Upper lobe of right lung (tissue), 1 donor: ENCODE measurements around the gene NHLH2. TPM values are rescaled to one million over a fixed set of nuclear protein-coding genes. Genes with fewer than 3 reads are reported as not detected.

Experiments used
- ATAC-seq: fragments of 200-7000 bp; cut with Tn5 transposase; one replicate; pipeline ENCODE4 v1.9.1; 2020; ENCODE audit warnings: mild to moderate bottlenecking, moderate library complexity
- DNase-seq: peaks from one replicate; pipeline ENCODE4 v3.0.0-alpha.2; 2020
- H3K27ac ChIP-seq: fragments of 200-600 bp; one replicate; pipeline ENCODE4 v1.8.0; 2022
- H3K27me3 ChIP-seq: fragments of 200-600 bp; one replicate; pipeline ENCODE4 v1.8.0; 2022; ENCODE audit warnings: mild to moderate bottlenecking
- H3K36me3 ChIP-seq: fragments of 200-600 bp; one replicate; pipeline ENCODE4 v1.8.0; 2022
- H3K4me1 ChIP-seq: fragments of 200-600 bp; one replicate; pipeline ENCODE4 v1.8.0; 2022
- H3K4me3 ChIP-seq: fragments of 200-600 bp; one replicate; pipeline ENCODE4 v1.8.0; 2022; ENCODE audit warnings: mild to moderate bottlenecking
- H3K9me3 ChIP-seq: fragments of 200-600 bp; one replicate; pipeline ENCODE4 v1.8.0; 2022
- CTCF ChIP-seq: fragments of 200-600 bp; IDR thresholded peaks from one replicate; pipeline ENCODE4 v1.8.0; 2022; ENCODE audit warnings: antibody characterized with exemption
- intact Hi-C: fragments of 100-400 bp; cut with DNase I; formaldehyde crosslinking; loops from one replicate; pipeline ENCODE4 v1.11.0; 2022
- total RNA-seq: library from RNA; stranded (reverse); fragmentation: NEBNext Ultra II Directional; extraction: Animal tissue kit (Norgen Biotek cat#: 25700); gene quantifications from one replicate; pipeline ENCODE4 v1.2.1, GENCODE V29; 2021
- donor health status: DM: no; HTN: yes; CAD: no; lungs with severe emphysema.

NHLH2 gene
- total RNA-seq, 1 donor from 2014 or later: 0.32 TPM

- DNase-seq: peak; percentile 71
- peak overlapping the region; percentile 50 for H3K4me3 ChIP-seq
- H3K27me3 ChIP-seq: peaks cover 21% of the 10 kb centered on the region
- H3K4me1 ChIP-seq: peaks cover 15% of the 10 kb centered on the region
- no peak for TF ChIP-seq CTCF
- intact Hi-C loops: no loop called here
- H3K9me3 ChIP-seq: no peaks in the 10 kb centered on the region
- peak; percentile 76 for ATAC-seq
- no peaks in the 10 kb centered on the region for H3K36me3 ChIP-seq
- H3K27ac ChIP-seq: no peak overlapping the region
These were observed 12.6 kb downstream of the NHLH2 start for GRCh38 chr1:115828101-115829022.

GRCh38 chr1:115827452-115828044 lies 13.4 kb downstream of the NHLH2 start:
- intact Hi-C loops: no loop called here
- Histone ChIP-seq H3K27me3 (peaks cover 21% of the 10 kb centered on the region), H3K36me3 (no peaks in the 10 kb centered on the region), H3K9me3 (no peaks in the 10 kb centered on the region), H3K27ac (no peak overlapping the region), H3K4me1 (peaks cover 15% of the 10 kb centered on the region), H3K4me3 (peak overlapping the region; percentile 50)
- no peak for ATAC-seq
- no peak for TF ChIP-seq CTCF
- DNase-seq: no peak

DNA sequence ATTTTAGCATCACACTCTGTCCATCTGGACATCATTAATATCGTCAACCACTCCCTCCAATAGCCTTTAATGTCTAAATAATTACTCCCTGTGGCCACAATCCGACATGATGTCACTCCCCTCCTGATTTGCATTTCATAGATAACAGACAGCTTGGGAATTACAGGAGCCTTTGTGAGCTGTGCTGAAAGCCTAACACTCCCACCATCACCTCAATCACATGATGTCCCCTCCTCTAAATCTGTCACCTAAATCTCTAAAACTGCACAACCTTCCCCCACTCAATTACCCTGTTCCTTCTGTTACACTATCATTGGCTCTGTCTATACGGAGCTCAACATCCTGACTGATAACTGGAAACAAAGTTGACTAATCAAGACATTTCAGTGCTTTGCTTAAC lies 14.3 kb downstream of the NHLH2 start:
- ATAC-seq (no peak), DNase-seq (no peak)
- H3K27ac ChIP-seq: no peak overlapping the region
- no peaks in the 10 kb centered on the region for H3K36me3 ChIP-seq
- intact Hi-C loops: no loop called here
- peaks cover 21% of the 10 kb centered on the region for H3K27me3 ChIP-seq
- H3K4me1 ChIP-seq: peaks cover 15% of the 10 kb centered on the region
- no peak for TF ChIP-seq CTCF
- no peaks in the 10 kb centered on the region for H3K9me3 ChIP-seq
- H3K4me3 ChIP-seq: no peak overlapping the region

DNA sequence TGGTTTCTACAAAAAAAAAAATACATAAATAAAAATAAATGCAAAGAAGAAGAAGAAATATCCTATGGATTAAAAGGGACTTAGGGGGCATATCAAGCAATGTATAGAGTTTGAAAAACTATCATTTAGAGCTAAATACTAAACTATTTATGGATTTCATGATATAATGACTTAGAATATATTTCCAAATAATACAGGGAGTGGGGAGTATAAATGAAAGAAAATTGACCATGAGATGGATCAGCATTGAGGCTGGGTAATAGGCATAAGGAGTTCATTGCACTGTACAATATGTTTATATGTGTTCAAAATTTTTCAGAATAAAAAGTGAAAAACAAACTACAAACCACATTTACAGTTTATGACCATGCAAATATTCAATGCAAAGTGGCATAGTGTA lies 18.8 kb downstream of the NHLH2 start:
- no peak for DNase-seq
- no peak overlapping the region for H3K27ac ChIP-seq
- H3K4me3 ChIP-seq: no peak overlapping the region
- H3K36me3 ChIP-seq: no peaks in the 10 kb centered on the region
- no peak for ATAC-seq
- peaks cover 11% of the 10 kb centered on the region for H3K27me3 ChIP-seq
- no peaks in the 10 kb centered on the region for H3K9me3 ChIP-seq
- intact Hi-C loops: no loop called here
- H3K4me1 ChIP-seq: no peaks in the 10 kb centered on the region
- TF ChIP-seq CTCF: no peak

GRCh38 chr1:115815694-115816093 lies 25.2 kb downstream of the NHLH2 start:
- no peak for DNase-seq
- ATAC-seq: no peak

More at GRCh38 chr1:115815694-115816093, 25.2 kb downstream of the NHLH2 start:
- Histone ChIP-seq H3K4me1 (peaks cover 4% of the 10 kb centered on the region), H3K36me3 (no peaks in the 10 kb centered on the region), H3K27ac (no peak overlapping the region), H3K9me3 (no peaks in the 10 kb centered on the region), H3K27me3 (no peaks in the 10 kb centered on the region), H3K4me3 (no peak overlapping the region)
- intact Hi-C loops: no loop called here
- no peak for TF ChIP-seq CTCF
